Stimulated activated CD4-positive, alpha-beta T cell treated with anti-CD3 and anti-CD28 coated beads, Interleukin-4, amount 100 ng/mL, for 4 hours (primary cell): ENCODE results near the gene DCST1.

Experiments
- DNase-seq, 2 experiments: peaks; one replicate each; pipeline ENCODE4 v3.0.0-alpha.2; 2020

The DCST1 gene

GRCh38 chr1:155077758-155078445 is 44.3 kb downstream of the DCST1 start:
- DNase-seq, result no peak

DNA sequence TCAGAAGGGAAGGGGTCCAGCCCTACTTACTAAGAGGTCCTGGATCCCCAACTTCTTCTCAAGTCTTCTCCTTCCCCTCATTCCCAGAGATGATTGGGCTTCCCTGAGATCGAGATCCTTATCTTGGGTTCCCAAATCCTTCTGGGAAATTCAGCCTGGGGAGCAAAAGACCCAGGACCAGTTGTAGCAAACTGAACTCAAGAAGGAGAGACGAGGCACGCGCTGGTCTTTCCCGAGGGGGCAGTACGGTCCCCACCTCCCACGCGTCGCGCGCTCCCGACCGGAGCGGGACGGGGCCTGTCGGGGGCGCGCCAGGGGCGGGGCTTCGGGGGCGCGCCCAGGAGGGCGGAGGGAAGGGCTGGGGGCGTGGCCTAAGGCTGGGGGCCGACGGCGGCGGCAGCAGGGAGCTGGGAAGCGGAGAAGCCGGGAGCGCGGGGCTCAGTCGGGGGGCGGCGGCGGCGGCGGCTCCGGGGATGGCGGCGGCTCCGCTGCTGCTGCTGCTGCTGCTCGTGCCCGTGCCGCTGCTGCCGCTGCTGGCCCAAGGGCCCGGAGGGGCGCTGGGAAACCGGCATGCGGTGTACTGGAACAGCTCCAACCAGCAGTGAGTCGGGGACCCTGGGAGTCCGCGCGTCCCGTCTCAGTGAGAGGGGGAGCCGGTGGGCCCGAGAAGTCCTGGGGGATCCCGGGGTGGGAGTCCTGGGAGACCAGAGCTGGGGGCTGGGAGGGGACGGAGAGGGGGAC is 45.0 kb downstream of the DCST1 start, which contains the start of gene EFNA3:
TSS of gene EFNA3 (plus strand) at position 369 of the 741 bp plus-strand sequence. CDS start at position 474, 105 bp downstream.
- peak; percentile 58 to 69 for DNase-seq

DNA sequence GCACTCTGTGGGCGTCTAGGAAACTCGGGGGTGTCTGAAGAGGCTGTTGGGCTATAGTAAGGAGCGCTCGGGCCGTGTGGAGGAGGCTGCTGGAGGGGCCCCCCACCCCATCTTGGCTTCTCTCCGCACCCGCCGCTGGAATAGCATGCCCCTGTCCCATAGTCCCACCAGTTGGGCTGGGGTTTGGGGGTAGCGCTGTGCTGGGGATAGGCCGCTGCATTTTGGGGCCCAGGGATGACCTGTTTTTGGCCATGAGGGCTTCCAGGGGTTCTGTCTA is 45.5 kb downstream of the DCST1 start:
- no peak for DNase-seq

GRCh38 chr1:155079487-155080311 is 46.1 kb downstream of the DCST1 start:
- peak in 1 of 2 experiments; percentile 19 for DNase-seq

DNA sequence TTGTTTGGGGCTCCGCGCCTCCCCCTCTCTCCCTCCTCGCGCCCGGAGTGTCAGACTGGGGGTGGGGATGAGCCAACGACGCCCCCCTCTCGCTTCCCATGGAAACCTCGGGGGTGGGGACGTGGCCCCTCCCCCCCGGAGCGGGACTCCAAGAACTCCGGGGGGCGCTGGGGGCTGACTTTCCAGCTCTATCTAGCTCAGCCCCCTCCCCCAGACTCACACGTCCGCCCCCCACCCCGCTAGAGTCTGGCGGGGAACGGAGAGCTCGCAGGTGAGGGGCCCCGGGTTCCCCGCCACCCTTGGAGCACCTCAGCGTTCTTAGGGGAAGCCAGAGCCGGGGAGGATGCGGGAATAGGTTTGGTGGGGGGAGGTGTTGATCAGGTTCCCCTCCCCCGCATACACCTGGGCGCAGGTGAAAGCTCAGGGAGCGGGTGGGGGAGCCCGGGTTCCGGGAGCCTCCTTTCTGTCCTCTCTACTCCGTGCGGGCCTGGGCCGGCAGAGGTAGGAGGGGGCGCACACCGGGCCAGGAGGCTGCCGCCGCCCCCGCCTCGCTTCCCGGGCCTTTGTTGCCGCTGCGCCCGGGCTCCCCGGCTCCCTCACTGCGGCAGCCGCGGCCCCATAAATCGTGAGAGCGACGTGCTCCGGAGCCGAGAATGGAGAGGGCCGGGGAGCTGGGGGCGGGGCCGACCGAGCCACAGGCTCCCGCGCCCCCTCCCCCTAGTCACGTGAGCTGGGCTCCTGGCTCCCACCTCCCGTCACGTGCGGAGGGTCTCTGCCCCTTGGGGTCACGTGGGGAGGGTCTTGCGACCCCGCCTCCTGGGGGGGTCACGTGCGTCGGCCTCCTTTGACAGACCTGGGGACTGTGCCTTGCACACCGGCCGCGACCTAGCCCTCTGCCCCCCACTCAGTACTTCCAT is 46.9 kb downstream of the DCST1 start:
- DNase-seq, result peak in 1 of 2 experiments; percentile 21

GRCh38 chr1:155081472-155082300 is 48.1 kb downstream of the DCST1 start:
- peak in 1 of 2 experiments; percentile 18 for DNase-seq

DNA sequence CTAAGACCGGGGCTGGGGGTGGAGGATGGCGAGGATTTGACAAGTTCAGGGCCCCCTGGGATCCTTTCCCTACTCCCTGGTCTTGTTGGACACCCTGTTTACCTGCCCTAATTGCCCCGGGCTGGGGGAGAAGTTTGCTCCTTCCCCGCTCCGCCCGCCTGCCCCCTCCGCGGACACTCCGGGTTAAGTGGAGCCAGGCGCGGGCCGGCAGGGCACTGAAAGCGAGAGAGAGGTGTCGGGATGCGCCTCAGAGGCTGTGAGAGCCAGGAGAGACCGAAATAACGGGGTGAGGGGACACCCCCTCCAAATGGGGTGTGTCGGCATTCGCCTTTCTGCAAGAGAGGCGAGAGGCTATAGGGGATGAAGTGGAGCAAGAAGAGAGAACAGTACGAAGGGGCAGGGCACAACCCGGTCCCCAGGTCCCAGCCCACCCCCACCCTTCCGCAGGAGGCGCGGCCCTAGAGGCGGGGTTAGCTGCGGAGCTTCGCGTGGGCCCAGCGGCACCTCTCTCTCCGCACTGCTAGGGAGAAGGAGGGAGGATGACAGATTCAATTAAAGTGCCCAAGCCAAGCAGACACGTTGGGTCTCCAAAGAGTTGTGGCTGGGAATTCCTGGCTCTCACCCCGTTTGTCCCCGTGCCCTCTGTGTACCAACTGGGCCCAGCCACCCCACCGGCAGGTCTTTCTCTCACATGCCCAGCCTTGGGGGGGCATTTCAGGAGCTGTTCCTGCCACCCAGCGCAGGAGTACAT is 48.9 kb downstream of the DCST1 start:
- DNase-seq, result peak in 1 of 2 experiments; percentile 54

- DNase-seq, result no peak
These were observed 49.5 kb downstream of the DCST1 start for GRCh38 chr1:155083052-155083541.

DNA sequence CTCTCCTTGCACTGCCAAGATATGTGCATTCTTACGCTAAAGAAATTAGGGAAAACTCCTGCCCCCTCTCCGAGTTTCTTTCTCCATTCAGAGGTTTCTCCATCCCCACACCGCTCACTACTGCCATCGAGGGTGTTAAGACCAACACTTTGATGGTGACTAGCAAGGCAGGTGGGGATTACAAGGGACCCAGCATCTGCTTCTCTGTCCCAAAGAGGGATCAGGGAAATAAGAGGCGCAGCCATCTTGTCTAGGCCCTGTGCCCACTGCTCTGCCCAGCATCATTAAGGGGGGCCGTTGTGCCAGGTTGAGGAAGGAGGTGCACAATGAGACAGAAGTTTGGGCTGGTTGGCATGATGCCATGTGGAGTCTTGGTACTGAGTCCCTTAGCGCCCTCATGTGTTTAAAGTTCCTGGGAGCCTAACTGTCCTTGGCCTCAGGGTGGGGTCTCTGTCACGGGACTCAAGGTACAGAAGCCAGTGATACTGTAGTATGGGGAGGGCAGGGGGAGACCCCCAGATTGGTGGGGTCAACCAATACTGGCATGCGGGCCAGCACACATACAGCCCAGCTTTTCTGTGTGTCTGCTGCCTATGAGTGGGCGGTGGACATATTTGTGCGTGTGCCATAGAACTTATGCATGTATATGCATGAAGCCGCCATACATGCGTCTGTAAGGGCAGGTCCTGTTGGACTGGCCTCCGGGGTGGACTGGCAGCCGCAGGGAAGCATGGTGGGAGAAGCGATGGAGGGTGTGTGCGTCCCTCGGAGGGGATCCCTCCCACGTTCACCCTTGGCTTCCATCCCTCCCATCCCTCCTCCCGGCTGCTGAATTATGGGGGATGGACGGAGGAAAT is 50.5 kb downstream of the DCST1 start:
- DNase-seq, result peak in 1 of 2 experiments; percentile 15

DNA sequence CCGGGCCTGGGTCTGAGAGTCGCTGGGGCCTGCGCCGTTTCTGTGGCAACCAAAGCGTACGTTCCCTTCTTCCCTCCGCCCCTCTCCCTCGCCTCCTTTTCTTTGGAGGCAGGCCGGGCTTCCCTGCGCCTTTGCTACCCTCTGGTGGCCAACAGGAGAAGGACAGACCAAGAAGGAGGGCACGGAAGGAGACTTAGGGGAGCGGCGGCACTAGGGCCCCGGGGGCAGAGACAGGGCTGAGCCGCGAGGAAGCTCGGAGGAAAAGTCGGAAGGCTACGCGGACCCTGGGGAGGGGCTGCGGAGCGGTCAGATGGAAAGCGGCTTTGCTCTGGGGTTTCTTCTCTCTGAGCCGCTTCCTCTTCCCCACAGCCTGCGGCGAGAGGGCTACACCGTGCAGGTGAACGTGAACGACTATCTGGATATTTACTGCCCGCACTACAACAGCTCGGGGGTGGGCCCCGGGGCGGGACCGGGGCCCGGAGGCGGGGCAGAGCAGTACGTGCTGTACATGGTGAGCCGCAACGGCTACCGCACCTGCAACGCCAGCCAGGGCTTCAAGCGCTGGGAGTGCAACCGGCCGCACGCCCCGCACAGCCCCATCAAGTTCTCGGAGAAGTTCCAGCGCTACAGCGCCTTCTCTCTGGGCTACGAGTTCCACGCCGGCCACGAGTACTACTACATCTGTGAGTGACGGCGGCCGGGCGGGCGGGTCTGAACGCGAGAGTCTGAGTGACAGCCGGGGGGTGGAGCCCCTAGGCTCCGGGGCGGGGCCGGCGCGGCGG is 51.3 kb downstream of the DCST1 start:
- peak; percentile 88 to 90 for DNase-seq

DNA sequence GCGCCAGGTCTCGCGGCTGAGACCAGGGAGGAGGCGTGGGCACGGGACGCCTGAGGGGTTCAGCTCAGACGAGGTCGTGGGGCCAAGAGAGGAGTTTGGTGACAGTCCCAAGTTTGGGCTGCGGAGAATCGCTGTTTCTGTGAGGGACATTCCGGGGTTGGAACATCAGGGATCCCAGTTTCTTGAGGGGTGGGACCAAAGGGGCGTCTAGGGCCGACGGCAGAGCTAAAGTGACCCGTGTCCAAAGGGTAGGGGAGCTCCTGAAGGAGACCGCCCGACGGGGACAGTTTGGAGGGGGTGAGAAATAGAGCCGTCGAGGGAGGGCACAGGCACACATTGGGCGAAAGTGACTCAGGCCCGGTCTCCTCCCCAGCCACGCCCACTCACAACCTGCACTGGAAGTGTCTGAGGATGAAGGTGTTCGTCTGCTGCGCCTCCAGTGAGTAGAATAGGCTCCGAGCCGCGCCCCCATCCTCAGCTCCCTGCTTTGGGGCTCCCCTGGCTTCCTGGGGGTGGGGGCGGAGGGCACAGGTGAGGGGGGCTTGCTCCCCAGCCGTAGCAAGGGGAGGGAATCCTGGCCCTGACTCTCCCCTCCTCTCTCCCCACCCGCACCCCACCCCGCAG is 52.0 kb downstream of the DCST1 start:
- DNase-seq, result peak; percentile 71 to 89

DNA sequence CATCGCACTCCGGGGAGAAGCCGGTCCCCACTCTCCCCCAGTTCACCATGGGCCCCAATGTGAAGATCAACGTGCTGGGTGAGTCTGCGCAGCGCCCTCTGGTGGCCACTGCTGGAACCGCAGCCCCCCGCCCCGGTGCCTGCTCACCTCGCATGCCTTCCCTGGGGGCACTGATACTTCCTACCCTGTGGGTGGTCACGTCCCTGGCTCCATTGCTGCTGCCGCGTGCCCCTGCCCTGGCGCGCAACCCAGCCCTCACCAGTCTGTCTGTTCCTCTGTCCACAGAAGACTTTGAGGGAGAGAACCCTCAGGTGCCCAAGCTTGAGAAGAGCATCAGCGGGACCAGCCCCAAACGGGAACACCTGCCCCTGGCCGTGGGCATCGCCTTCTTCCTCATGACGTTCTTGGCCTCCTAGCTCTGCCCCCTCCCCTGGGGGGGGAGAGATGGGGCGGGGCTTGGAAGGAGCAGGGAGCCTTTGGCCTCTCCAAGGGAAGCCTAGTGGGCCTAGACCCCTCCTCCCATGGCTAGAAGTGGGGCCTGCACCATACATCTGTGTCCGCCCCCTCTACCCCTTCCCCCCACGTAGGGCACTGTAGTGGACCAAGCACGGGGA is 52.6 kb downstream of the DCST1 start:
- peak; percentile 66 to 79 for DNase-seq

GRCh38 chr1:155086856-155087535 is 53.4 kb downstream of the DCST1 start:
- DNase-seq, result no peak

GRCh38 chr1:155091071-155092051 is 57.7 kb downstream of the DCST1 start:
- peak; percentile 75 to 79 for DNase-seq

DNA sequence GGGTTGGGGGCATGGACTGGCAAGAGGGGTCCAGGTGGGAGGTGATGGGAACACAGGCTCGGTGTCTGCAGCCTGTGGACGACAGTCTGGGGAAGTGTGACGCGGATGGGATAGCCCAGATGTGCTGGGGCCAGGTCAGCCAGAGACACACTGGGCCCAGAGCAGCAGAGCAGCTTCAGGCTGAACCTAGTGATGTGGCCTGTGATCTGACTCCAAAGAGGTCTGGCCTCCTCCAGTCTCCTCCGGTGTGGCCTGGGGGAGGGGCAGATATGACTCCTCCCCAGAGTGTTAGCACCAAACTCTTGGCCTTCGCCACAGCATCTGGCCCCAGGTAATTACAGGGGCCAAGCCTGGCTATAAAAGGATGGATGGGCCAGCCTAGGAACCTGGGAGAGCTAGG is 58.5 kb downstream of the DCST1 start:
- DNase-seq, result no peak

DNA sequence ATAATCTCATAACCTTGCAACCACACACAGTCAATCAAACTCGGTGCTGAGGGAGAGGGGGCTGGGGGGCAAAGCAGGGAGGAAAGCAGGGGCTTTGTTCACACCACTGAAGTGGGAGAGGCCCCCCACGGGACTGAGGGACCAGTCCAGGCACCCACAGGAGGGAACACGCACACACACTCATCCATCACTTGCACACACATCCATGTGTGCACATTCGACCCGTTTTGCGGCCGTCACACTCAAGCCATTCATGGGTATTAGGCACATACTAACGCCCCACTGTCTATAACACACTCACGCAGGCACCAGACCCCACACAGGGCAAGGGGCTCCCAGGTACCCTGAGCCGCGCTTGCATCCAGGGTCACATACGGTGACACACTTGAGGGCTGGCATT is 59.0 kb downstream of the DCST1 start:
- DNase-seq, result no peak
